GM19328 (cell line): Measurements from ENCODE around the gene ZNF740.
A peak's percentile ranks its signal among the peaks of the same experiment; 100 is the strongest.
"Not testable (repeated sequence)": the region's sequence is repeated elsewhere in the genome, so short reads cannot be mapped to it uniquely, and the experiment has no call there.

Experiments used
- ATAC-seq: cut with Tn5 transposase; IDR thresholded peaks from one replicate; pipeline ENCODE4 v1.9.1; 2021; ENCODE audit warnings: mild to moderate bottlenecking, moderate library complexity; ENCODE audit not compliant: unreplicated experiment

The ZNF740 gene, protein sequence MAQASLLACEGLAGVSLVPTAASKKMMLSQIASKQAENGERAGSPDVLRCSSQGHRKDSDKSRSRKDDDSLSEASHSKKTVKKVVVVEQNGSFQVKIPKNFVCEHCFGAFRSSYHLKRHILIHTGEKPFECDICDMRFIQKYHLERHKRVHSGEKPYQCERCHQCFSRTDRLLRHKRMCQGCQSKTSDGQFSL

DNA sequence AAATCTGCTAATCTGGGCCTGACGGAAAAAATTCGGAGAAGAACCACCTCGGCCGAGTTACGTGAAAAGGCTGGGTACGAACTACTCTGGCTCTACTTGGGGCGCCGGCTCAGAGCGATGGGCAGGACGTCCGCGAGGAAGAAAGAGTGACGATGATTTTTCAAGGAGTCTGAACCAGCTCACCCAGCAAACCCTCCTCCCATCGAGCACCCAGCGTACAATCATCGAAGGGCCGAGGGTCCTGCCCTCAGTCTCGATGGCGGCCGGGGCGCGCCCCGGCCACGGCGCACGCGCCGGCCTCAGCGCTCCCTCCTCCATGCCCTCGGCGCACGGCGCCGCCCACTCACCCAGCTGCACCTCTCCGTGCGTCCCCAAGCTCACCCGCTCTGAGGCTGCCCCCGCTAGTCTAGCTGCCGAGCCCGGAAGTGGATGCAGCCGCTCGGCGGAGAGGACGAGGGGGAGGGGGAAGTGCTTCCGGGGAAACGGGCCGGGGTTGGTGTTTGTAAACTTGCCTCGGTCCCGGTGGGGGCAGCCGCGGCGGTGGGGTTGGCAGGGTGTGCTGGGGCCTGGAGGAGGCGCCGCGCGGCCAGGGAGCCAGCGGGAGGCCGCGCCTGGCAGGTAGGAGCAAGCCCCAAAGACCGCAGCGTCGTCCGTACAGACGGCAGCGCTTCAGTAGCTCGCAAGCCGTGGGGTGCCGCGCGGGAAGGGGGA, at the start of gene ZNF740, which contains the start of gene CSAD:
ZNF740 (plus strand) TSS at position 503 of the 711 bp plus-strand sequence. CDS start 1,262 bp downstream, outside the sequence.
CSAD (minus strand) TSS at position 706 of the 711 bp plus-strand sequence. CDS start 7,455 bp downstream, outside the sequence.
- peak; percentile 91 for ATAC-seq

DNA sequence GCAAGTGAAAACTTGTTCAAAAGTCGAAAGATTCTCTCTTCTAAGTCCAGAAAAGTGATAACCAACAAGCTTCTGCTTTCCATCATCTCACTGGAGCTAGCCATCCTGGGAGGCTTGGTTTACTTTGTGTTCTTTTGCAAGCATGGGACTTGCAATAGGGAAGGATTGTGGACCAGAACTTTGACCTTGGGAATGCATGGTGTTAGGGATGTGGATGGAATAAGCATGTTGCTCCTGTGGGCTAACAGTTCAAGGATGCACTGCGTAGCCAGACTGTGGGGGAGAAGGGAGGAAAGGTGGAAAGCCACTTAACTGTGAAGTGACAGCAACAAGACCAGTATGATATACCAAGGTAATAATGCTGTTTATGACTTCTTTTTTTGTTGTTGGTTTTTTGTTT, 48.7 kb upstream of the ZNF740 start:
- ATAC-seq, result no peak

DNA sequence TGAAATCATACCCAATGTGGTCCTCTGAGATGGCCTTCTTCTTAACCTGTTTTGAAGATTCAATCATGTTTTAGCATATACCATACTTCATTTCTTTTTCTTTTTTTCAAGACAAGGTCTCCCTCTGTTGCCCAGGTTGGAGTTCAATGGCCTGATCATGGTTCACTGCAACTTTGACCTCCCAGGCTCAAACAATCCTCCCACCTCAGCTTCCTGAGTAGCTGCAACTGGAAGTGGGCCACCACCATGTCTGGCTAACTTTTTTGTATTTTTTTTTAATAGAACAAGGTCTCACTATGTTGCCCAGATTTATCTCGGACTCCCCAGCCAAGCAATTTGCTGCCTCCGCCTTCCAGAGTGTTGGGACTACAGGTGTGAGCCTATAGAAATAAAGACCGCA, 46.8 kb upstream of the ZNF740 start:
- ATAC-seq, result no peak

DNA sequence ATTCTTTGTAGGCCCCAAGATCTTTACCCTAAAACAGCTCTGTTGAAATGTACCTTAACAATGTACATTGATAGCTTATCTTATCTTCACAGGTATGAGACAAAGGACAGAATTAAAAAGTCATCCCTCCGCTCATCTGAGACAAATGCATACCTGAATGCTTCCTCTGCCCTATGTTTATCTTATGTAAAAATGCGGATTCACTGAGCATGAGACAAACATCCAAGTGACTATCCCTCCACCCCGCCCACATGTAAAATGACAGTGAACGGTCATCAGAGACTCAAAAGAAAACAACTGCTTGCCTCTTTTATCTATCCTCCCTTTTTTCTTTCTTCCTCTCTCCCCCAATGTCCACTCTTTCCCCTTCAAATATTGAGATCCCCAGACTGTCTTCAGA, 37.2 kb upstream of the ZNF740 start:
- ATAC-seq, result no peak

DNA sequence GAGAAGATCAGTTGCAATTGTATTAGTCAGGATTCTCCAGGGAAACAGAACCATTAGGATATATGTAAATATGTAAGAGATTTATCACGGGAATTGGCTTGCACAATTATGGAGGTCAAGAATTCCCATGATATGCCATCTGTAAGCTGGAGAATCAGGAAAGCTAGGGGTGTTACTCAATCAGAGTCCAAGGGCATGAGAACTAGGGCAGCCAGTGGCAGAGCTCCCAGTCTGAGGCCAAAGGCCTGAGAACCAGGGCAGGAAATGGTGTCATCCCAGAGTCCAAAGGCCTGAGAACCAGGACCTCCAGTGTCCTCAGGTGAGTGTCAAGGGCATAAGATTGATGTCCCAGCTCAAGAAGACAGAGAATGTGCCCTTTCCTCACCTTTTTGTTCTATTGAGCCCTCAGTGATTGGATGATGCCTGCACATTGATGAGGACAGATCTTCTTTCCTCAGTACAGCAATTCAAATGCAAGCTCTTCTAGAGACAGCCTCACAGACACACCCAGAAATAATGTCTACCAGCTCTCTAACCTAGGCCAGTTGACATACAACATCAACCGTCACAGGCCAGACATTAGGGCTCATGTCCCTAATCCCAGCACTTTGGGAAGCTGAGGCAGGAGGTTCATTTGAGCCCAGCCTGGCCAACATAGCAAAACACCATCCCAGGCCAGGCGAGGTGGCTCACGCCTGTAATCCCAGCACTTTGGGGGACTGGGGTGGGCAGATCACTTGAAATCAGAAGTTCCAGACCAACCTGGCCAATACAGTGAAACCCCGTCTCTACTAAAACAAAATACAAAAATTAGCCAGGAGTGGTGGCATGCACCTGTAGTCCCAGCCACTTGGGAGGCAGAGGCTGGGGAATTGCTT, 34.9 kb upstream of the ZNF740 start:
- no peak for ATAC-seq

DNA sequence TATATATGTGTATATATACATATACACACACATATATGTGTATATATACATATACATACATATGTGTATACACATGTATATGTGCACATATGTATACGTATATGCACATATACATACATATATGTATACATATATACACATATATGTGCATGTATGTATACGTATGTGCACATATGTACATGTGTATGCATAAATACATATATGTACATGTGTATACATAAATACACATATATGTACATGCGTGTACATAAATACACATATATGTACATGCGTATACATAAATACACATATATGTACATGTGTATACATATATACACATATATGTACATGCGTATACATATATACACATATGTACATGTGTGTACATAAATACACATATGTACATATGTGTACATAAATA, 33.3 kb upstream of the ZNF740 start:
- no peak for ATAC-seq

DNA sequence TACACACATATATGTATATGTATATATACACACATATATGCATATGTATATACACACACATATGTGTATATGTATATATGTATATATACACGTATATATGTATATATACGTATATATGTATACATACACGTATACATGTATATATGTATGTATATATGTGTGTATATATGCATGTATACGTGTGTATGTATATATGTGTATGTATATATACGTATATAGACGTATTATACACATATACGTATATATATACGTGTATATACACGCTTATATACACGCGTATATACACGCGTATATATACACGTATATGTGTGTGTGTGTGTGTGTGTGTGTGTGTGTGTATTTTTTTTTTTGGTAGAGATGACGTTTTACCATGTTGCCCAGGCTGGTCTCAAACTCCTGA, 32.9 kb upstream of the ZNF740 start:
- ATAC-seq, result no peak

DNA sequence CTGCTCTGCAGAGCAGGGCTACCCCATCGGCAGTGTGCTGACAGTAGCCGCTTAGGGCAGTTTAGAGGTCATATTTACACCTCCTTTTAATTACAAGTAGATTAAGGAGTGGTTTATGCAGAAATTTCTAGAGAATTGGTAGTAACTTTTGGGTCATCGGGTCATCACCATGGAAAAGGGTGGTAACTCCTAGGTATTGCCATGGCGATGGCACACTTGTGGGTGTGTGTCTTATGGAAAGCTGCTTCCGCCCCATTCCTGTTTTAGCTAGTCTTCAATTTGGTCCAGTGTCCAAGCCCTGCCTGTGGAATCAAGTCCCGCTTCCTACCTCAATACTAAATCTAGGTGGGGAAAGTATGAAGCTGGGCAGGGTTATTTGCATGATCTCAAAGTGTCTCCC, 29.5 kb upstream of the ZNF740 start:
- ATAC-seq, result no peak

DNA sequence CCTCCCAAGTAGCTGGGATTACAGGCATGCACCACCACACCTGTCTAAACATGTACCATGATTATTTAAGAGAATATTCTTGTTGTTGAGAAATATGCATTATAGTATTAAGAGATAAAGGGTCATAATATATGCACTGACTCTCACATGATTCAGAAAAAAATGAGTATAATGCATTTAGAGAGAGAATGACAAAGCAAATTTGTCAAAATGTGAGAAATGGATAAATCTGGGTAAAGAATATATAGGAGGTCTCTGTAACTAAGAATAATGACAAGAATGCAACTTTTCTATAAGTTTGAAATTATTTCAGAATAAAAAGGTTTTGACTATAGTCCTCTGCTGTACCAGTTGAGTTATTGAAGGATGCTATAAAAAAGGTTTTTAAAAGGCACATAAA, 28.1 kb upstream of the ZNF740 start:
- no peak for ATAC-seq

DNA sequence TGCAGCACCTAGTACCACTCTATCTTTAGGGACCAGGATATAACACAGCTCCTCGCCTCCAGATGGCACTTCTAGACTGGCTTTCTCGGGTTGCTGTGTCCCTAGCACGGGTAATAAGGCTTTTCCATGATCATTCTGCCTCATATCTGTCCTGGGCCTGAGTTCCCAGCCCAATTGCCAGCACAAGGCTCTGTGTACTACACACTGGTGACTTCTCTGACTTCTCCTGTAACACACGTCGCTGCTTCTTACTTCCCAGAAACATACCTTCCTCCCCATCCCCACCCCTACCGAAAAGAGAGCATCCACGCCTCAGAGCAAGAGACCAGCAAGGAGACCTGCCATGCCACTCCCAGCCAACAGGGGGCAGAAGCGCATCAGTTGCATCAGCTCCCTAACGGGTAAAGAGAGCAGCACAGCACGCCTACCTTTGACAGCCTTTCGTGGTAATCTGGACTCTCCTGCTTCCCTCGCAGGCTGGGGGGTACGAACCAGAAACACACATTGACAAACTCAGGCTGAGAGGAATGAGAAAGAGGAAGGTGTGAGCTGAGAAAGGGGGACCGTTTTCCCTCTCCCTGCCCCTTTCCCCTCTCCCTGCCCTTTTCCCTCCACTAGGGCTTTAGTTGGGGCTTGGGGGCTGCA, 21.2 kb upstream of the ZNF740 start:
- ATAC-seq, result no peak

DNA sequence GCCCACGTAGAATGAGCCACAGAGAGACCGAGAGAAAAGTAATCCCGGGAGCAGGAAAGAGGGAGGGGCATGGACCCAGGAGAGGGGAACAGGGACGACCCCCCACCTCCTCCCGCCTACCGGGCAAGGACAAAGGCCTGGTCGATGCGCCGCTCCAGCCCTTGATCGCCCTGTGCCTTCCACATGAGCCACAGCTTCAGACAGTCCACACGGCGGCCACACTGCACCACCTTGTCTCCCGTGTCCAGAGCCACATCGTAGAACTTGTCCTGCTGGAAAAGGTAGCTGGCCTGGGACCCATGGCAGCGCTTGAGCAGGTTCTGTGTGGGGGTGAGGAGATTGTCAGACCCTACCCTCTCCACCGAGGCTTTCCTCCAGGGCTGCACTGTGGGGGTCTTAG, 20.5 kb upstream of the ZNF740 start:
- no peak for ATAC-seq

DNA sequence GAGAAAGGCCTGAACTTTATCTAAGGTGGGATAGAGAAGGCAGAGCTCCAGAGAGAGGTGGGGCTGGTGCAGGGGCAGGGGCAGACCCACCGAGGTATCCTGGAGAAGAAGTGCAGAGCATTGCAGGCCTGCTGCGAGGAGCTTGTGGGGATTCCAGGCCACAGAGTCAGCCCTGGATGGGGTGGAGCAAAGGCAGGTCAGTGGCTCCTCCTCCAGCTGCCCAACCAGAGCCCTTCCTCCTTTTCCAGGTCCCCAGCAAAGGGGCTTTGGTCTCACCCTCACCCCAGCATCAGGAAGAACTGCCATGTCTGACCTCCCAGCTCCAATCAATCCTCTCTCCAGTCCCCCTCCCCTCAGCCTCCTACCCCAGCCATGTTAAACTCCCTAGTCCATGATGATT, 19.8 kb upstream of the ZNF740 start:
- ATAC-seq, result no peak

DNA sequence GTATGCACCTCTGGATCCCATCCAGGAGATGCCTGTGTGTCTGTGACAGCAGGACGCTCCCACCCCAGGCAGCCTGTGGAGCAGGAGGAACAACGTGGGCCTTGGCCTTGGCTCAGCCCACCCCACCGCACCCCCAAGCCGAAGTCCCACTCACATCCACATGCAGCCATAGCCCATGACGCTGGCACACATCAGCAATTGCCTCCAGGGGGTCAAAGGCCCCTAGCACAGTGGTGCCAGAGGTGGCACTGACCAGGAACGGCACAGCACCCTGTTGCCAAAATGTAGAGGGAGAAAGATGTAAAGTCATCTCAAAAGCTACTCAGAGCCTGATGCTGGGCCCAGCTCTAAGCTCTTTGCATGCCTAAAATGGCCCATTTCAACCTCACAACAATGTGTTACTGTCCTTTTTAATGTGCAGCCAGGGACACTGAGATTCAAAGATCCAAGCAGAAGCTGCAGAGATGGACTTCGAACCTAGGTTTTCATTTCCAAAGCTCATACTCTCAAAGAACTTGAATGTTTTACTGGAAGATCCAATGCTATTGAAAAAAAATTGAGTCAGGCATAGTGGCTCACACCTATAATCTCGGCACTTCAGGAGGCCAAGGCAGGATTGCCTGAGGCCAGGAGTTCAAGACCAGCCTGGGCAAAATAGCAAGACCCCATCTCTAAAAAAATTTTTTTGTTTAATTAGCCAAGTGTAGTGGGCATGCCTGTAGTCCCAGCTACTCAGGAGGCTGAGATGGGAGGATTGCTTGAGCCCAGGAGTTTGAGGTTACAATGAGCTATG, 19.2 kb upstream of the ZNF740 start:
- ATAC-seq, result no peak

DNA sequence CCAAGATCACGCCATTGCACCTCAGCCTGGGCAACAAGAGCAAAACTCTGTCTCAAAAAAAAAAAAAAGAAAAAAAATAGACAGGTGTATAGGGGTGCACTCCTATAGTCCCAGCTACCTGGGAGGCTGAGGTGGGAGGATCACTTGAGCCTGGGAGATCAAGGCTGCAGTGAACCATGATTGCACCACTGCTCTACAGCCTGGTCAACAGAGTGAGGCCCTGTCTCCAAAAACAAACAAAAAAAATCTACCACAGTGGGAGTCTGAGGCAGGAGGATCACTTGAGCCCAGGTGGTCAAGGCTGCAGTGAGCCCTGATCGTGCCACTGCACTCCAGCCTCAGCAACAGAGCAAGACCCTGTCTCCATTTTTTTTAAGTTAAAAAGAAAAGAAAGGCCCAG, 17.5 kb upstream of the ZNF740 start:
- ATAC-seq, result not testable (repeated sequence)

DNA sequence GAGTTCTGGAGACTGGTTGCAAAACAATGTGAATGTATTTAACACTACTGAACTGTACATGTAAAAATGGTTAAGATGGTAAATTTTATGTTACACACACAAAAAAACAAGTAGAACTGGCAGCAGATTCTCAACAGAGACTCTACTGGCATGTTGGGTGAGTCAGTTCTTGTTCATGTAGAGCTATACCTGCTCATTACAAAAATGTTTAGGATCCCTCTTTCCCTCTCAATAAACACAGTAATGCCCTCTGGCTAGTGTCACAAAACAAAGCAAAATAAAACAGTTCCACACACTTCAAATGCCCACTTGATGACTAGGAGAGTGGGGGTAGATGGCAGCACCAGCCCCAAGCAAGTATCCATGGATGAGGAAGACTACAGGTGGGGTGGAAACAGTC, 13.7 kb upstream of the ZNF740 start:
- ATAC-seq, result no peak

DNA sequence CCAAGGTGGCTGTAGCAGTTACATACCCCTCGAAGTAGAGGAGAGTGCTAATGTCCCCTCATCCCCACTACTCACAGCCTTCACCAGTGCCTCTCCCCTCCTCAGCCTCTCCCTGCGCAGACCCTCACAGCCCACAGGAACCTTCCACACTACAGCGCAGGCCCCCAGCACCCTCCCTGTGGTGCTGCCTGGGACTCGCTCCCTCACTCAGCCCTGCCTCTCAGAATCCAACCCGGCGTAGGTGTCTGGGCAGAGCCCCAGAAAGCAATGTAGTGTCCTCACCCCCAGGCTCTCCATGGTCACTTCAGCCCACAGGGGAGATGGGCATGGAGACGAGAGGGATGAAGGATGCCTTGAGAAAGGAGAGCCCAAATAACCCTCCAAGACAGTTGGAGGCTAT, 10.9 kb upstream of the ZNF740 start:
- no peak for ATAC-seq

DNA sequence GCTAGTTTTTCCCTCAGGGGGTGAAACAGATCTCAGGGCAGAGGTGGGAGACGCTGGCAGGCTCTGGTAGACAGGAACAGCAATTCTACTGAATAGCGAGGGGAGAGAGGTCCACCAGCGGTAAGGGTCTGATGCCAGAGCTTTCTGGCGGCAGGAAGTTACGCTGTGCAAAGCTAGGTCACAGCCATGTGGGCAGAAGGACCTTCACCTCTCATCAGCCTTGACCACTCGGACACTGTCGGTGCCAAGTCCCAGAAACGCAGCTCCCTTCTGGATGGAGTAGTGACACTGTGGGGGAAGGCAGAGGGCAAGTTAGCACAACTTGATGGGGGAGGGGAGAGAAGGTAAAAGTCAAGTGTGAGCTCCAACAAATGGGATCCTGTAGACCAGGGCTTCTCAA, 10.3 kb upstream of the ZNF740 start:
- ATAC-seq, result no peak

DNA sequence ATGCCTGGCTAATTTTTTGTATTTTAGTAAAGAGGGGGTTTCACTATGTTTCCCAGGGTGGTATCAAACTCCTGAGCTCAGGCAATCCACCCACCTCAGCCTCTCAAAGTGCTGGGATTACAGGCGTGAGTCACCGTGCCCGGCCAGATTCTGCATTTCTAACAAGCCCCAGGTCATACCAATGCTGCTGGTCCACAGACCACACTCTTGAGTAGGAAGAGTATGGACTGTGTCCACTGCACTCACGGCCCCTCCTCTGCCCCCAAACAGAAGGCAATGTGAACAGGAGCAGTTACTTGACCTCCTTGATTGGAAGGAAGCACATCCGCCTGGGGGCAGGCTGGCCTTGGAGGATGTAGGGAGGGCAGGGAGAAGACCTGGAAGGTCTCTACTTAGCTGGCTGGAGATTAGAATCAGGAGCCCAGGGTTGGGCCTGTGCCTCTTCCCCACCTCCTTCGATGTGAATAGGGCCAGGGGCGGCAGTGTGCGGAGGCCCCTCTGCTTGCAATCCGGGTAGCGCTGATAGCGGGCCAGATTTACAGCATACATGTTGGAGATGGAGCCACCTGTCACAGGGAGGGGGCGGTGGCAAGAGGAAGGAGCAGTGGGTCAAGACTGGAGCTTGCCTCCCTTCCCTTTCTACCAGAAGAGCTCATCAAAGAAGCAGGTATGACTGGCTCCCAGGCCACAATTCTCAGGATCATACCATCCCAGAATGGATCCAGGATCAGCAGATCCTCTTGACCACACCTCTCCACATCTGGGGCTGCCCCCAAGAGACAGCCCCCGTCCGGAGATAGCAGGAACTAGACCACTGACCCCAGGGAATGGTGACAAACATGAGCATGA, 9.4 kb upstream of the ZNF740 start:
- ATAC-seq, result no peak

DNA sequence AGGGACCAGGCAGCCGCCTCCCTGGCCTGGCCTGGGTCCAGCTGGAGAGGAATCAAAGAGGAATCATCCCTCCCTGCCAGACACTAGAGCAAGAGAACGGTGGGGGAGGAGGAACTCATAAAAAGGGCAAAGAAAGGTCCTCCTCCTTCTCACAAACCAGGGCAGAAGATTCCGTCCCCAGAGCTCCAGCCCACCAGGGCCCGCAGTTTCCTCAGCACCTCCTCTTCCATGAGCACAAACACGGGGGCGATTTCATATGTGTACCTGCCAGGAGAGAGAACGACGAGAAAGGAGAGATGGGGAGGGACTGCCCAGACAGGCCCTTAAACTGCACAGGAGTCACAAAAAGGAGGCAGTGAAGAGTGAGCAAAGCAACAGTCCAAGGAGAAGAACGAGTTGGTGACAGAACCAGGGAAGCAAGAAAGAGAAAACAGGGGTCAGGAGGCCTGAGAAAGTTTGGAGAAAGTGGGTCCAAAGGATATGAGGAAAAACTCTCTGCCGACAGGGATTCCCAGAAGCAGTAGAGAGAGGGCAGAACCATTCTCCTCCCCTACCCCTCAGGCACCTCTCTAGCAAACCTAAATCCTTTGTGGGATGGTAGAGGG, 8.7 kb upstream of the ZNF740 start:
- ATAC-seq, result no peak
